NB4 (cell line): ENCODE measurements around the gene IL1F10.

Source experiments
- DNase-seq: peaks from one replicate; pipeline ENCODE4 v3.0.0; 2010; ENCODE audit warnings: low read depth
- H3K4me3 ChIP-seq: one replicate; pipeline ENCODE4 v1.5.1; 2011; ENCODE audit warnings: mild to moderate bottlenecking, low read depth, low read length, moderate library complexity
- CTCF ChIP-seq: IDR thresholded peaks from one replicate; pipeline ENCODE4 v1.5.1; 2012; ENCODE audit warnings: low read depth, low read length
- MAX ChIP-seq: IDR thresholded peaks from 2 replicates; pipeline ENCODE4 v1.6.1; 2011; ENCODE audit warnings: low read depth, low read length
- MYC ChIP-seq: IDR thresholded peaks from 2 replicates; pipeline ENCODE4 v1.6.1; 2011; ENCODE audit warnings: low read depth, low read length
- POLR2A ChIP-seq: IDR thresholded peaks from 2 replicates; pipeline ENCODE4 v1.6.1; 2011; ENCODE audit warnings: mild to moderate bottlenecking; ENCODE audit not compliant: insufficient read length; ENCODE audit errors: extremely low read depth

Gene IL1F10

GRCh38 chr2:113111823-113112287, 44.1 kb downstream of the IL1F10 start:
- DNase-seq: peak; percentile 82
- no peak for TF ChIP-seq CTCF
- no peak for TF ChIP-seq POLR2A
- peak; percentile 26; the same call in 1 of the 2 replicates for TF ChIP-seq MYC
- no peak for TF ChIP-seq MAX
- no peak overlapping the region for H3K4me3 ChIP-seq

- no peak for DNase-seq
- TF ChIP-seq POLR2A: no peak
- TF ChIP-seq MAX: no peak
- H3K4me3 ChIP-seq: no peak overlapping the region
Observed at GRCh38 chr2:113112441-113112840, 44.7 kb downstream of the IL1F10 start.

- no peak for DNase-seq
- no peak overlapping the region for H3K4me3 ChIP-seq
- TF ChIP-seq POLR2A (no peak), MYC (no peak), MAX (no peak), CTCF (no peak)
Observed at GRCh38 chr2:113112871-113113270, 45.1 kb downstream of the IL1F10 start.

- no peak for DNase-seq
- TF ChIP-seq MAX (no peak), CTCF (no peak), MYC (no peak), POLR2A (no peak)
- no peak overlapping the region for H3K4me3 ChIP-seq
Observed at GRCh38 chr2:113113807-113114206, 46.0 kb downstream of the IL1F10 start.

GRCh38 chr2:113114224-113114945, 46.6 kb downstream of the IL1F10 start:
- no peak overlapping the region for H3K4me3 ChIP-seq
- TF ChIP-seq MAX: no peak
- TF ChIP-seq POLR2A: no peak
- TF ChIP-seq MYC: no peak
- no peak for TF ChIP-seq CTCF
- DNase-seq: no peak

- TF ChIP-seq MYC (no peak), MAX (no peak), CTCF (no peak), POLR2A (no peak)
- DNase-seq: no peak
- no peak overlapping the region for H3K4me3 ChIP-seq
Observed at GRCh38 chr2:113114996-113115395, 47.2 kb downstream of the IL1F10 start.
